Parathyroid adenoma (tissue), 2 donors: ENCODE measurements around the gene BEND5.

Source experiments
- H2AFZ ChIP-seq: fragments of 300-600 bp; sonication (generic); one replicate; pipeline ENCODE4 v1.7.0; 2017; ENCODE audit warnings: antibody characterized with exemption, mild to moderate bottlenecking
- H3K27ac ChIP-seq: fragments of 300-600 bp; sonication (generic); one replicate; pipeline ENCODE4 v1.7.0; 2017
- H3K27me3 ChIP-seq: fragments of 300-600 bp; sonication (generic); one replicate; pipeline ENCODE4 v1.7.0; 2017; ENCODE audit warnings: low read length; ENCODE audit not compliant: control insufficient read depth, insufficient read depth
- H3K36me3 ChIP-seq: fragments of 300-600 bp; sonication (generic); one replicate; pipeline ENCODE4 v1.7.0; 2017; ENCODE audit warnings: low read length; ENCODE audit not compliant: control insufficient read depth, insufficient read depth
- H3K4me1 ChIP-seq: fragments of 300-600 bp; sonication (generic); one replicate; pipeline ENCODE4 v1.7.0; 2017; ENCODE audit warnings: control low read depth
- H3K4me2 ChIP-seq: fragments of 300-600 bp; sonication (generic); one replicate; pipeline ENCODE4 v1.7.0; 2017; ENCODE audit warnings: low read length
- H3K4me3 ChIP-seq: fragments of 300-600 bp; sonication (generic); one replicate; pipeline ENCODE4 v1.7.0; 2017; ENCODE audit warnings: low read depth, low read length
- H3K79me2 ChIP-seq: fragments of 300-600 bp; sonication (generic); one replicate; pipeline ENCODE4 v1.7.0; 2017; ENCODE audit warnings: control low read depth
- H3K9ac ChIP-seq: fragments of 300-600 bp; sonication (generic); one replicate; pipeline ENCODE4 v1.7.0; 2017; ENCODE audit warnings: mild to moderate bottlenecking
- H3K9me3 ChIP-seq: fragments of 300-600 bp; sonication (generic); one replicate; pipeline ENCODE4 v1.7.0; 2017; ENCODE audit warnings: low read length; ENCODE audit not compliant: control insufficient read depth
- TF ChIP-seq, protein P1 (sequence below): fragments of 300-600 bp; sonication (generic); IDR thresholded peaks from one replicate; pipeline ENCODE4 v1.7.0; 2017; ENCODE audit warnings: antibody characterized with exemption, mild to moderate bottlenecking
- donor health status: primary hyperparathyroidism.

BEND5 gene

DNA sequence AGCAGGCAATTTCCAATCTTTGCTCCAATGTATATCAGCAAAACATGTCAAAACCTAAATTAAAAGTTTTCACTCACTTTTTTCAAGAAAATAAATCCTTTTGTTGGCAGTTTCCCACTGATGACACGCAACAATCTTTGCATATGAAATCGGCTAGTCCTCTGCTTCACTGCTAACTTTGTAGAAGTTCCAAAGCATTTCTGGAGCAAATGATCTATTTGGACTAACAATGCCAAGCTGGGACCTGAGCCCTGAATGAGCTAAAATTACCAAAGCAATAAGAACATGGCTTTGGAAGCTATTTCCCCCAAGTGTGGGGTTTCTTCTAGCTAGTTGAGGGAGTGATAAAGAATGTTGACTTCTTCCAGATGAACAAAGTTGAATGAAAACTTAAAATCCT lies 5.1 kb downstream of the BEND5 start:
- Histone ChIP-seq H3K36me3 (no peaks in the 10 kb centered on the region), H3K27ac (no peak overlapping the region), H3K4me2 (no peak overlapping the region), H3K9ac (no peak overlapping the region), H3K4me3 (no peak overlapping the region), H3K4me1 (no peaks in the 10 kb centered on the region), H3K27me3 (no peaks in the 10 kb centered on the region), H2AFZ (no peak overlapping the region), H3K79me2 (no peaks in the 10 kb centered on the region), H3K9me3 (no peaks in the 10 kb centered on the region)
- TF ChIP-seq, protein P1, sequence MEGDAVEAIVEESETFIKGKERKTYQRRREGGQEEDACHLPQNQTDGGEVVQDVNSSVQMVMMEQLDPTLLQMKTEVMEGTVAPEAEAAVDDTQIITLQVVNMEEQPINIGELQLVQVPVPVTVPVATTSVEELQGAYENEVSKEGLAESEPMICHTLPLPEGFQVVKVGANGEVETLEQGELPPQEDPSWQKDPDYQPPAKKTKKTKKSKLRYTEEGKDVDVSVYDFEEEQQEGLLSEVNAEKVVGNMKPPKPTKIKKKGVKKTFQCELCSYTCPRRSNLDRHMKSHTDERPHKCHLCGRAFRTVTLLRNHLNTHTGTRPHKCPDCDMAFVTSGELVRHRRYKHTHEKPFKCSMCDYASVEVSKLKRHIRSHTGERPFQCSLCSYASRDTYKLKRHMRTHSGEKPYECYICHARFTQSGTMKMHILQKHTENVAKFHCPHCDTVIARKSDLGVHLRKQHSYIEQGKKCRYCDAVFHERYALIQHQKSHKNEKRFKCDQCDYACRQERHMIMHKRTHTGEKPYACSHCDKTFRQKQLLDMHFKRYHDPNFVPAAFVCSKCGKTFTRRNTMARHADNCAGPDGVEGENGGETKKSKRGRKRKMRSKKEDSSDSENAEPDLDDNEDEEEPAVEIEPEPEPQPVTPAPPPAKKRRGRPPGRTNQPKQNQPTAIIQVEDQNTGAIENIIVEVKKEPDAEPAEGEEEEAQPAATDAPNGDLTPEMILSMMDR = no peak

DNA sequence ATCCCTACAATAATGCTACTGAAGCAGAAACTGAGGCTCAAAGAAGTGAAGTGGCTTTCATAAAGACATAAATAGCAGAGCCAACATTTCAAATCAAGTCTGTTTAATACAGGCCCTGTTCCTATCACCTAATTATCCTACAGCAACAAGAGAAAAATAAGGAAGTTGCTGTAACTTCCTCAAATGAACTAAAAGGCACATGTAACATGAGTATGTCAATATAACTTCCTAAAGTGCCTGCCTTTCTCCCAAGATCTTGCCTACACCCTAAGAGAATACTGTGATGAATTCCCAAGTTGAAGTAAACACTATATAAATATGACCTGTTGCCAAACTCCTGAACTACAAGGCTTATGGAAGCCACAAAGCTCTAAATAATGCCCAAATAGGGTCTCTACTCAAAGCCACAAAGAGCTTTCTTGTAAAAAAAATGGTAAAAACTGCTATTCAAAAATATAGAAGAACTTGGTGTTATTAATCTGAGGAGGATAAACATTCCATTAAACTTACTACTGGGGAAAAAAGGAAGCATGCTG lies 8.6 kb downstream of the BEND5 start:
- Histone ChIP-seq H3K36me3 (no peaks in the 10 kb centered on the region), H3K9me3 (no peaks in the 10 kb centered on the region), H3K27me3 (no peaks in the 10 kb centered on the region), H3K27ac (no peak overlapping the region), H3K79me2 (no peaks in the 10 kb centered on the region), H3K4me2 (no peak overlapping the region), H2AFZ (no peak overlapping the region), H3K4me1 (no peaks in the 10 kb centered on the region), H3K4me3 (no peak overlapping the region), H3K9ac (no peak overlapping the region)
- TF ChIP-seq, protein P1 = no peak

DNA sequence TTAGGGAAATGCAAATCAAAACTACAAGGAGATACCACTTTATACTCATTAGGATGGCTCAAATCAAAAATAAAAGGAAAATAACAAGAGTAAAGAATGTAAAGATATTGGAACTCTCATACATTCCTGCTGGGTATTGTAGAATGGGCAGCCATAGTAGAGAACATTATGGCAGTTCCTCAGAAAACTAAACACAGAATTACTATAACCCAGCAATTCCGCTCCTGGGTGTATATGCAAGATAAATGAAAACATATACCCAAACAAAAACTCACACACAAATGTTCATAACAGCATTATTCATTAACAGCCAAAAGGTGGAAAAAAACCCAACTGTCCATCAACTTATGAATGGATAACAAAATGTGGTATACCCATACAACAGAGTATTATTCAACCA lies 11.4 kb downstream of the BEND5 start:
- H3K36me3 ChIP-seq = no peaks in the 10 kb centered on the region
- no peaks in the 10 kb centered on the region for H3K79me2 ChIP-seq
- H3K27me3 ChIP-seq = no peaks in the 10 kb centered on the region
- no peak overlapping the region for H3K27ac ChIP-seq
- H2AFZ ChIP-seq = no peak overlapping the region
- H3K9me3 ChIP-seq = no peaks in the 10 kb centered on the region
- no peaks in the 10 kb centered on the region for H3K4me1 ChIP-seq
- no peak overlapping the region for H3K9ac ChIP-seq
- H3K4me2 ChIP-seq = no peak overlapping the region
- no peak overlapping the region for H3K4me3 ChIP-seq
- TF ChIP-seq, protein P1 = no peak

DNA sequence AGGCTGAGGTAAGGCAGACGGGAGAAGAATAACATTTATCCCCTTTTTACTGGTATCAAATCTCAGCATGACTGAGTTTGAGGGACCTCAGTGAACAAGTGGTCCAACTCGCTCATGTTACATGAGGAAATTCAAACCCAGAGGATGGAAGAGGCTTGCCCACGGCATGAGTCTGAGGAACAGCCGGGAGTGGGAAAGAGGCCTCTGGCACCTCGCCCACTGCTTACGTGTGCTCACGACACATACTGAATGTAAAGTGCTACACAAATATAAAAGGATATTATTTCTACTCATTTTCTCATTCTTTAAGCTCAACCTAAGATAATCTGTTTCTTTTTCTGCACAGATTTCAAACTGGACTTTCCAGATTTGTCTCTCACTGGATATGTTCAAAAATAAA lies 14.7 kb downstream of the BEND5 start:
- Histone ChIP-seq H3K27ac (no peak overlapping the region), H3K4me2 (no peak overlapping the region), H3K9me3 (no peaks in the 10 kb centered on the region), H3K4me1 (no peaks in the 10 kb centered on the region), H3K27me3 (no peaks in the 10 kb centered on the region), H3K36me3 (no peaks in the 10 kb centered on the region), H3K9ac (no peak overlapping the region), H3K4me3 (no peak overlapping the region), H3K79me2 (no peaks in the 10 kb centered on the region), H2AFZ (no peak overlapping the region)
- TF ChIP-seq, protein P1 = no peak

DNA sequence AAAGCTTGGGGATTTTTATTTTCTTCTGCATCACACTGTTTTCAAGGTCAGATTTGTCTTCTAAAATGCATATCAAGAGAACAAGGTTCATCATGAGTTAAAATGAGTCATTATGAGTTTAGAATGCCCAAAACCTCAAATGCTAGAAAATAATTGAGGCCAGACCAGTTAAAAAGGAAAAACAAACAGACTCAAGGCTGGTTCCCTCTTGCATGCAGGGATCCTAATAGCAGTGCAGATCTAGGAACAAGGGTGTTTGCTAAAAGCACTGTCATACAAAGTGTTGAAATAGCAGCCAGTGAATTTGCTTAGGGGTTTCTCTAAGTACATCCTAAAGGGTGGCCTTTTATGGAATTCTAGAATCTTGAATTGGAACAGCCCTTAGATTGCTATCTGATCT lies 15.3 kb downstream of the BEND5 start:
- H3K36me3 ChIP-seq = no peaks in the 10 kb centered on the region
- H3K27me3 ChIP-seq = no peaks in the 10 kb centered on the region
- no peaks in the 10 kb centered on the region for H3K9me3 ChIP-seq
- TF ChIP-seq, protein P1 = no peak
- H3K27ac ChIP-seq = no peak overlapping the region
- H2AFZ ChIP-seq = no peak overlapping the region
- H3K79me2 ChIP-seq = no peaks in the 10 kb centered on the region
- no peak overlapping the region for H3K4me3 ChIP-seq
- H3K4me1 ChIP-seq = no peaks in the 10 kb centered on the region
- H3K9ac ChIP-seq = no peak overlapping the region
- no peak overlapping the region for H3K4me2 ChIP-seq
